ENCODE measurements around the gene HERPUD1. TPM values are rescaled to one million over a fixed set of nuclear protein-coding genes. Genes with fewer than 3 reads are reported as not detected.

HERPUD1 gene
- total and polyA plus RNA-seq, 2 of the 13 experiments (the other 11 are each of a cell fraction or from before 2014, with no cell fraction given): 96.2 to 323 TPM

- no peak for ATAC-seq
- Histone ChIP-seq H3K27ac (ENCODE audit: extremely low read length, insufficient read depth, low read length) (no peak overlapping the region), H3K27me3 (ENCODE audit: control insufficient read depth in 1 of 2, insufficient read depth in 2 of 2, low read length in 2 of 2) (peaks cover 2 to 4% of the 10 kb centered on the region in 2 experiments; a peak in 3 of 5 replicates), H3K9me3 (ENCODE audit: low read length) (no peaks in the 10 kb centered on the region), H3K36me3 (replicated peaks in 1 of 2; ENCODE audit: control insufficient read depth in 1 of 2, insufficient read depth in 2 of 2, low read length in 2 of 2) (no peaks in the 10 kb centered on the region), H3K4me3 (replicated peaks in 1 of 3; ENCODE audit: insufficient read depth in 1 of 3, low read depth in 2 of 3, low read length in 3 of 3) (no peak overlapping the region), H3K4me2 (ENCODE audit: low read depth, low read length) (no peak overlapping the region), H3K79me2 (ENCODE audit: insufficient read depth, low read length) (no peaks in the 10 kb centered on the region), H4K20me1 (ENCODE audit: insufficient read depth, low read length) (no peaks in the 10 kb centered on the region), H3K9ac (ENCODE audit: insufficient read depth, low read depth, low read length) (no peak overlapping the region), H2AFZ (ENCODE audit: low read length) (no peak overlapping the region), H3K4me1 (ENCODE audit: insufficient read depth, low read length) (no peaks in the 10 kb centered on the region; the same call in 1 of the 2 replicates)
- 68% methylated on average over 9 of the region's 9 CpGs for WGBS (ENCODE audit: low lambda C conversion rate)
- POLR2A ChIA-PET: no interaction called here
- TF ChIP-seq ZFP90 (CRISPR knock-in tag; IDR thresholded peaks at IDR 0.05; ENCODE audit: borderline replicate concordance) (no peak), ZNF224 (CRISPR knock-in tag; IDR thresholded peaks at IDR 0.05) (no peak), PREB (CRISPR knock-in tag; IDR thresholded peaks at IDR 0.05) (no peak), PAWR (CRISPR knock-in tag; IDR thresholded peaks at IDR 0.05; ENCODE audit: borderline replicate concordance) (no peak), MTF1 (CRISPR knock-in tag; IDR thresholded peaks at IDR 0.05) (no peak), HIC2 (CRISPR knock-in tag; IDR thresholded peaks at IDR 0.05; ENCODE audit: low read depth) (no peak), ZNF720 (CRISPR knock-in tag; IDR thresholded peaks at IDR 0.05) (no peak), EZH2 (conservative IDR thresholded peaks at IDR 0.05; ENCODE audit: low read depth, low read length) (no peak), ZNF337 (CRISPR knock-in tag; IDR thresholded peaks at IDR 0.05; ENCODE audit: borderline replicate concordance, low read depth) (no peak), POLR2G (IDR thresholded peaks at IDR 0.05; ENCODE audit: low read depth, low read length) (no peak), RARA (CRISPR knock-in tag; IDR thresholded peaks at IDR 0.05) (no peak), THAP7 (CRISPR knock-in tag; IDR thresholded peaks at IDR 0.05) (no peak), ZNF225 (CRISPR knock-in tag; IDR thresholded peaks at IDR 0.05) (no peak), ZNF816 (CRISPR knock-in tag; IDR thresholded peaks at IDR 0.05; ENCODE audit: borderline replicate concordance) (no peak), ZNF777 (CRISPR knock-in tag; IDR thresholded peaks at IDR 0.05) (no peak), SMYD3 (CRISPR knock-in tag; IDR thresholded peaks at IDR 0.05) (no peak)
- no TSS peak for BruUV-seq (replicated peaks)
- intact Hi-C loops (cut with micrococcal nuclease; ENCODE audit: unreplicated experiment) (no loop called here), in situ Hi-C loops (cut with HindIII; ENCODE audit: extremely low pct_ligation_motif_present, low pct_unique_long_range_greater_than_20kb) (no loop called here)
- no peak for FAIRE-seq
- CTCF ChIA-PET (ENCODE audit: low intra/inter-chr PET ratio, low total read pairs): no interaction called here
- no peak for DNase-seq (ENCODE audit: low spot score)
These were observed 45.1 kb upstream of the HERPUD1 start for GRCh38 chr16:56886826-56887225.
